GM21515 (cell line): ENCODE measurements around the gene TASP1.
A peak's percentile ranks its signal among the peaks of the same experiment; 100 is the strongest.
"Not testable (repeated sequence)": the region's sequence is repeated elsewhere in the genome, so short reads cannot be mapped to it uniquely, and the experiment has no call there.

Experiments
- ATAC-seq: cut with Tn5 transposase; IDR thresholded peaks from one replicate; pipeline ENCODE4 v1.9.1; 2021; ENCODE audit not compliant: unreplicated experiment

Gene TASP1

DNA sequence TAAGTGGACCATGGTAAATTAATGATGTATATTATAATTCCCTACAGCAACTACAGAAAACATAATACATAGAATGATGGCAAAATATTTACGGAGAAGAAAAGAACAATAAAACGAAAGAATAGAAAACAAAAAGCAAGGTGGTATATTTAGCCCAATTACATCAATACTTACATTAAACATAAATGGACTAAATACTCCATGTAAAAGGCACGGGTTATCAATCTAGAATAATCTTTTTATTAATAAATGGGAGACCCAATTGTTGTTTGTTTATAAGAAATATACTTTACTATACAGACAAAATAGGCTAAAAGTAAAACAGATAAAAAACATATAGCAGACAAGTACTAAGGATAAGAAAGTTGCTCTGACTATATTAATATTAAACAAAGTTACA is 137.2 kb downstream of the TASP1 start:
- no peak for ATAC-seq

GRCh38 chr20:13494019-13494418 is 144.7 kb downstream of the TASP1 start:
- ATAC-seq, result no peak

DNA sequence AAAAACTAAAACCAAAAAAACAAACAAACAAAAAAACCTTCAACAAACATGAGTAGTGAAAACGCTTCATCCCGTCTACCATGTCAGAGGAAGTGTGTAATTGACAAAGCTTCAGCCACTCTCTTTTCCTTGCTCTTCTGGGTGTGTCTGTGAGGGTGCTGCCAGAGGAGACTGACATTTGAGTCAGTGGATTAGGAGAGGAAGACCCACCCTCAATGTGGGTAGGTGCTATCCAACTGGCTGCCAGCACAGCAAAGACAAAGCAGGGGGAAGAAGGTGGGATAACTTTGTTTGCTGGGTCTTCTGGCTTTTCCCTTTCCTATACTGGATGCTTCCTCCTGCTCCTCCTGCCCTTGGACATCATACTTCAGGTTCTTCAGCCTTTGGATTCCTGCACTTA is 145.6 kb downstream of the TASP1 start:
- no peak for ATAC-seq

- ATAC-seq, result no peak
Measured at GRCh38 chr20:13492001-13492481, 146.7 kb downstream of the TASP1 start.

DNA sequence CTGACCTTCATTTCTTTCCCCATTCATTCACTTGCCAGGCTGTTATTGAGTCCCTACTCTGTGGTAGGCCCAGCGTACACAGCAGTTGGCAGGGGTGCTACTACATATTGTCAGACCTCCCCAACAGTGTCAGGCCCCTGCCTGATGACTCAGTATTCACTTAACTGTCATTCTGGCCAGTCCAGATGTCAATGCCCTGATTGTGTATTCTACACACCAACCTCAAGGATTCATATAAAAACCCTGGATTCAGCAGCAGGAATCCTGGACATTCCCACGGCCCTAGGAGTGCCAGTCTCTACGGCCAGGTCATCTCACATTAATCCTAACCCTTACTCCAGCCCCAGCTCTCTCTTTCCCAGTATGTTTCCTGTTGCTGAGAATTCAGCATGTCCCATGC is 151.5 kb downstream of the TASP1 start:
- ATAC-seq, result no peak

- no peak for ATAC-seq
Measured at GRCh38 chr20:13486694-13487093, 152.0 kb downstream of the TASP1 start.

- ATAC-seq, result no peak
Measured at GRCh38 chr20:13485576-13485975, 153.2 kb downstream of the TASP1 start.

GRCh38 chr20:13485019-13485418 is 153.7 kb downstream of the TASP1 start:
- not testable (repeated sequence) for ATAC-seq

DNA sequence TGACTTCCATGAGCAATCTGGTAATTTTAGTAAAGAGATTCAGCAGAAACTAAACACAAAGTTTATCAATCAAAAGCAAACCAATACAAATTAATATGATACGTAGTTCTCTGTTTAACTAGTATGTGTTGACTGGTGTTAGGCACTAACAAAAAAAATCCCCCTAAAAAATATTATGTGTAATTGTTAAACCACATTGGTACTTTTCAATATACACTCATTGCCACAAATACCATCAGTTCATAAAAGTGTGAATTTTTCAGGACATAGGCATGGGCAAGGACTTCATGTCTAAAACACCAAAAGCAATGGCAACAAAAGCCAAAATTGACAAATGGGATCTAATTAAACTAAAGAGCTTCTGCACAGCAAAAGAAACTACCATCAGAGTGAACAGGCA is 155.3 kb downstream of the TASP1 start:
- ATAC-seq, result not testable (repeated sequence)

DNA sequence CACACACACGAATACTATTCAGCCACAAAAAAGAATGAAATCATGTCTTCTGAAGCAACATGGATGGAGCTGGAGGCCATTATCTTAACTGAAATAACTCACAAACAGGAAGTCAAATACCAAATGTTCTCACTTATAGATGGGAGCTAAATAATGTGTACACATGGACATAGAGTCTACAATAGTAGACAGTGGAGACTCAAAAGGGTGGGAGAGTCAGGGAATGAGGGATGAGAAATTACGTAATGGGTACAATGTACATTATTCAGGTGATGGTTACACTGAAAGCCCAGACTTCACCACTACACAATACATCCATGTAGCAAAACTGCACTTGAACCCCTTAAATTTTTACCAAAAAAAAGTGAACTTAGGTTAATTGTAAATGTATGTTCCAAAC is 160.4 kb downstream of the TASP1 start:
- ATAC-seq, result no peak

GRCh38 chr20:13474467-13474866 is 164.3 kb downstream of the TASP1 start:
- ATAC-seq, result no peak

GRCh38 chr20:13469262-13469661 is 169.5 kb downstream of the TASP1 start:
- ATAC-seq, result no peak

DNA sequence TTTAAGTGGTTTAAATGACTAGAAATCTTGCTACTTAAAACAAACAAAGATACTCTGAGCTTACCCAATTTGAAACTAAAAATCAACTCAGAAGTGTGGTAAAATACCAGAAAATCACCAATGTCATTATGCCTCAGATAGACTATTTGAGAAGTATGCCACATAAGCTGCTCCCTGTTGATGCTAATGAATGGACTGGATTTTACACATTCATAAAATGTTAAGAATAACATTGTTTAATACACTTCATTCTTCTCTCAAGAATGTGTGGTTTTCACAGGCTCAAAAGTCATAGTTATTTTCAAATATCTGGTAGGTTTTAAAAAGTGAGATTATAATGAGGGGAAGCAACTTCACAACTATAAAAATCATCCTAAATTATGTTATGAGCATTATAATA is 170.6 kb downstream of the TASP1 start:
- ATAC-seq, result no peak

- ATAC-seq, result no peak
Measured at GRCh38 chr20:13464702-13465101, 174.0 kb downstream of the TASP1 start.

GRCh38 chr20:13461849-13462458 is 176.8 kb downstream of the TASP1 start:
- no peak for ATAC-seq

DNA sequence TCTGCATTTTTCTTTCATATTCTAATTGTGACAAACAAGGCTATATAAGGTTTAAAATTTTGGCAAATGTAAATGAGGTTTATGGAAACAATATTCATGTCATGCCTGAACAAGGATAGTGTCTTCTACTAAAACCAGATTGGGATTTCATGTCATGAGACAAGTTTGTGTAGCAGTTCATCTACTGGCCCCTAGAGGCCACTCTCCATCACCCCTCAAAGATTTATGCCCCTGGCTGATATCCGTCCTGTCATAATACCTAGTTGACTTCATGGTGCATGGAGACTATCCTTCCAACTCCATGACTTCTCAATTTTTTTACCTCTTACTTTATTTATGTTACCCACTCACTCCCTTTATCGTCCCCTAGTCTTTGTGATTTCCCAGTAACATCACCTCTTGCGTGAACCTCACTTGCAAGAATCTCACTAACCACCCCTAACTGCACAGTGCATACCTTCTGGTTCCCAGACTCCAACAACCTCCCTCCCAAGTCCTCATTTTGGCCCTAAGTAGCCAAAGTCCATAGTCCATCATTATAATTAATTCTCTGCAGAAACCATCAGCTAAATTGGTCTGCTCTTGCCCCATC is 179.8 kb downstream of the TASP1 start:
- ATAC-seq, result peak; percentile 93

DNA sequence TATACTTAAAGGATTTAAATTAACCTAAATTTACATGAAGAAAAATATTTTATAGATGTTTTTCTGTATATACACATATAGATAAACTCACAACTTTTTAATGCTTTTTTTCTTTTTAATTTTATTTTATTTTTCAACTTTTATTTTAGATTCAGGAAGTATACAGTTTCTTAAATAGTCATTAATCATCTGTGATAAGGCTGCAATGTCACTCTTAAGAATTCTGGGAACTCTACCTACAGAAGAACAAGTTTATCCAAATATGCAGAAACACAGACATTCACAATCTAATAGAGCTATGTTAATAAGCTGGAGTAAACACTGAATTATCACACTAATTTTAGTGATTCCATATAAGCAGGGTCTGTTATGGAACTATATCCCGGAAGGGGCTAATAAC is 181.2 kb downstream of the TASP1 start:
- ATAC-seq, result no peak

DNA sequence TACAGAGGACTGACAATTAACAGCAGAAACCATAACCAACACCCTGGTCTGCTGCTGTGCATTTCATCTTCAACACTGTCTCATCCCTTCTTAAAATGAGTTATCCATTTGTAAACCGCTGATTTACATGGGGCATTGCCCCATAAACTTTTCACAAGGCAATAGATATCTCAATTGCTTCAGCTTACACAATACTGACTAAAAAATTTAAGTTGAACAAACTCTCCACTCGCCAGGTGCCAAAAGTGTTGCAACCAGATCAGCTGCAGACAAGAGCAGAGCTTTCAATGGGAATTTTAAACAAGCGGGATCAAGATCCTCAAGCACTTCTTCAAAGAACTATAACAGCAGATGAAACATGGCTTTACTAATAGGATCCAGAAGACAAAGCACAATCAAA is 183.0 kb downstream of the TASP1 start:
- no peak for ATAC-seq

GRCh38 chr20:13453367-13453766 is 185.4 kb downstream of the TASP1 start:
- no peak for ATAC-seq

DNA sequence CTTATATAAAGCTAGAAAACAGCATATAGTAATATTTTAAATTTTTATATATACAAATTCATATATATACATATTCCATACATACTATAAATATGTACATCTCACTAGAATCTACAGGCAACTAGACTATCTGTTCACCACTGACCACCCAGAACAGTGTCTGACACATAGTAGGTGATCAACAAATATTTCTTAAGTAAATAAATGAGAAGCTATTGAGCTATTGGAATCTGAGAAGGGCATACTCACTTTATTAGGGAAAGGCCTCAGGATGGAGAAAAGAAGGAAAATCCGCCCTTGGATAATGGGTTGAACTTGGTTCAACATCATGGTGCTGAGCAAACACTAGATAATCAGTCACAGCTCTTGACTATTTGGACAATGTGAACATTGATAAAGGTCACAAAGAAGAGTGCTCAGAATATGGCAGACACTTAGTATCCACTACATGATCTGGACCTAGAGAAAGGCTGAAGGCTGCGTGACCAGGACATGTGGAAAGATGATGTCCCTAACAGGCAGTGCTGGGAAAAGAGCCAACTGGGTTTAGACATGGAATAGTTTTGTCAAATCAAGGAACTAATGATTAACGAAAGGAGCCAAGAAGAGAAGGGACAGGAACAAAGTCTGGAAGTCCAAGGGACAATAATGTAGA is 186.1 kb downstream of the TASP1 start:
- ATAC-seq, result no peak

DNA sequence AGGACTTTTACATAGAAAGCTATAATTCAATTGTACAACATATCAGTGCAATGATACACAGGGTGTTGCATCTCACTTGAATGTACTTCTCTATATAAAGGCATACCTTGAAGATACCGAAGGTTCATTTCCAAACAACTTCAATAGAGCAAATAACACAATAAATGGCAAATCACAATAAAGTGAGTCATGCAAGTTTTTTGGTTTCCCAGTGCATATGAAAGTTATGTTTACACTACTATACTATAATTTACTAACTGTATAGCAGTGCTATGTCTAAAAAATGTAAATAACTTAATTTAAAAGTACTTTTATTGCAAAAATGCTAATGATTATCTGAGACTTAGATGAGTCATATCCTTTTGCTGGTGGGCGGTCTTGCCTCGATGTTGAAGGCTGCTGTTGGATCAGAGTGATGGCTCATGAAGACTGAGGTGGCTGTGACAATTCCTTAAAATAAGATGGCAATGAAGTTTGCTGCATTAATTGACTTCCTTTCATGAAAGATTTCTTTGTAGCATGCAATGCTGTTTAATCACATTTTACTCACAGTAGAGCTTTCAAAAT is 188.8 kb downstream of the TASP1 start:
- no peak for ATAC-seq
